Ovary (tissue), 3 donors: ENCODE results near the gene CSNK2A1.

Experiments
- CTCF ChIP-seq, 3 donors: fragments of 450-650 bp in 2 of 3; fragments of 200-600 bp in 1 of 3; IDR thresholded peaks; one replicate each; pipeline versions ENCODE4 v1.5.1 to v1.8.0; 2016 to 2022; ENCODE audit warnings: antibody characterized with exemption in 3 of 3, mild to moderate bottlenecking in 1 of 3
- POLR2A ChIP-seq: fragments of 450-650 bp; IDR thresholded peaks from one replicate; pipeline ENCODE4 v1.6.1; 2017; ENCODE audit warnings: antibody characterized with exemption, mild to moderate bottlenecking, moderate library complexity
- donor health status: DM: no; HTN: no; CAD: no.

GRCh38 chr20:426566-426965 lies 117.0 kb downstream of the CSNK2A1 start:
- TF ChIP-seq CTCF (IDR thresholded peaks at IDR 0.05): no peak
- no peak for TF ChIP-seq POLR2A
